ENCODE data around the gene SEMA4D.

The SEMA4D gene

DNA sequence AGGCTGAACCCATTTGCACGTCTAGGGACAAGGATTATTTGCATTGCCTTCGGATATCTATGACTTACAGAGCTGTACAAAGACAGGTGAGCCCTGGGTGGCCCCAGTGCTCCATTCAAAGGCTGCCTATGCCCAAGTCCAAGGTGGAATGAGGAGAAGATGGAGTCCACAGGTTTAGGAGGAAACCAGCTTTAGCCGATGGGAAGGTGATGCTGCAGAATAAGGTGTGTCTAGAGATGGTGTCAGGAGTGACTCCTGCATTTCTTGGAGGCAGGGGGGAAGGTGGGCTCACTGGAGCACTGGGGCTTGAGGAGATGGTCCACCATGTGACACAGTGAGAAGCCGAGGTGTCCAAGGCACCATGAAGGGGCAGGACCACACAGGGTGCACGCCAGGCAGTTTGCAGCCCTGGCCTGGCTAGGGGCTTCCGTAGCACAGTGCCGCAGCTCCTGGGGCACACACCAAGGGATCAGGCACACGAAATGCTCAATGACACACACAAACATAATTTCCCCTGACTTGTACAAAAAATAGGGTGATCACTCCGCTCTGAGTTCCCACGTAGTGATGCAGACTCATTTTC is 32.1 kb downstream of the SEMA4D start:
- no peak for DNase-seq

DNA sequence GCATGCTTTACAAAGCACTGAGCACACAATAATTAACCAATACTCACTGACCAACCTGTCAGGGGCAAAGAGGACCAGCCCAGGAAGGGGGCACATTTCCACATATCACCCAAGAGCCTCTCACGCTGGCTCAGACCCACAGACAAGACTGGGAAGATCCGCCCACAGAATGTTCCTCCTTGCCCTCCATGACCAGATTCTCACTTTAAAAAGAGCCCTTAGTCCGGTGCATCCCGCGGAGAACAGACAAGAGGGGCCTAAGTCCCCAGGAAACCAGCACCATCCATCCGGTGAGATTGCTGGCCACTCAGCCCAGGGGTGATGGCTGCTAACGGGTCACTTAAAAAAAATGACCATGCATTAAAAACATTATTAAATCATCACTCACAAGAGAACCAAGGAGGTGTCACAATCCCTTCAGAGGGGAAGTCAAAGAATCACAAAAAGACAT is 32.9 kb downstream of the SEMA4D start:
- DNase-seq: no peak

DNA sequence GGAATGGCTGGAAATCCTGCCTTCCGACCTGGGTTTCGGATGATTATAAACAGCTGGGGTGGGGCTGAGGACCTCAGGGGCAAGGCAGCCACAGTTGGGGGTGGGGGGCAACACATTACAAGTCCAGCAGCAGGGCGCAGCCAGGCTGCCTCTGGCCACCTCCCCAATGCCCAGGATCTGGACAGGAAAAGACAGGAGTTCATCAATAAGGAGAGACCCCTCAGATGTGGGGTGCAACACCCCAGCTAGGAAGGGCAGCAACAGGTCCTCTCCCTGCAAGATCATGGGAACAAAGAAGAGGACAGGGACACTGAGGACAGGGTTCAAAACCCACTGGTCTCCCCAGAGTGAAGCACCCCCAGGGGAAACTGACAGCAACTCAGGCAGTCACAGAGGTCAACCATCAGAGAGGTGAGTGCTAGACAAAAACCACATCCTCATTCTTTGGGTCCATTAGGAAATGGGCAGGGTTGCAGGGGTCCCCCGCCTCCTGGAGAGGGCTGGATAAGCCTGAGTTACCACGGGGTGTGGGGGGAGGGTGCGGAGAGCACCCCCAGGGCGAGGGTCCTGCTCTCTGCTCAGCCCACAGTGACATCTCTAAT is 33.5 kb downstream of the SEMA4D start:
- no peak for DNase-seq

DNA sequence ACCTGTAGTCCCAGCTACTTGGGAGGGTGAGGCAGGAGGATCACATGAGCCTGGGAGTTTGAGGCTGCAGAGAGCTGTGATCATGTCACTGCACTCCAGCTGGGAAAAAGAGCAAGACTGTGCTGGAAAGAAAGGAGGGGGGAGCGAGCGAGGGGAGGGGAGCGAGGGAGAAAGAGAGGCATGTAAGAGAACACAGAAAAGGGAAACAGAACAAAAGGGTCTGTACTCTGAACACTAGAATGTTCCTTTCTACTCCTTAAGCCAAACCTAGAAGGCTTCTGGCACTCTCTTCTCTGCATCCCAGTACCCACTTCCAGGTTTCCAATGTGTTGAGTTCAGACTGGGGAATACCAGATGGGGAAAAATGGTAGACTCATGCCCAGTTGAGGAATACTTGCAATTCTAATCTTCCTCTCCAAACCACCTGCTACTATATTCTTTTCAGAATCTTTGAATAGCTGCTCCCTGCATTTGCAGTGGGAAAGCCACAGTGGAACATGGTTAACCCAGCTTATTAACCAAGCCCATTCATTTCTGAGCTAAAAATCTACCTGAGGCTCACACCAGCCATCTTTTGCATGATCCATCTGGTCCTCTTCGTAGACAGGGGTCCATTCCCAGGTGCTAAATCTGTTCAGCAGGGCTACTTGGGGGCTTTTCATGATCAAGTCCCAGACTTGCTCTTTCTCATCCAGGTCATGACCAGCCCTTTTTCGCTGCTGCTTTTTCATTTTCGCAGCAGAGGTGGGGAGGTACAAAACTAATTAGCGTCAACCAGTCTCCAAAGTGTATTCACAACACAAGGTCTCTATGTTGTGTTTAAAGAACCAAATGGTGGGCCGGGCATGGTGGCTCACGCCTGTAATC is 34.9 kb downstream of the SEMA4D start:
- no peak for DNase-seq

DNA sequence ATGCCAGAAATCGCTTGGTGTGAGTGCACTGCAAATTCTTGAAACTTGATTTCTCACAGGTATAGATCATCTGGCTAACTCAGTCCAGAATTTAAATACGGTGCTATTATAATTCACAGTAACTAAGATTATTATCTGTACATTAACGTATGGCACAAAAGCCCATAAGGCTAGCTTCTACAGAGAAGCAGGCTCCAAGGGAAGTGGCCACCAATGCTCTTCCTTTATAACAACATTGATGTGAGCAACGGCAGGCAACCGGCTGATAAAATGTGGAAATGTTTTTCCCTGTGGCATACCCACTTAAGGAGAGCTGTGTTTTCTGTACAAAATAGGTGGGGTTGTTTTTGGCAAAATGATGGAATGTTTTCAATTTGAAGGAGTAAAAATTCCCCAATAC is 35.7 kb downstream of the SEMA4D start:
- no peak for DNase-seq

DNA sequence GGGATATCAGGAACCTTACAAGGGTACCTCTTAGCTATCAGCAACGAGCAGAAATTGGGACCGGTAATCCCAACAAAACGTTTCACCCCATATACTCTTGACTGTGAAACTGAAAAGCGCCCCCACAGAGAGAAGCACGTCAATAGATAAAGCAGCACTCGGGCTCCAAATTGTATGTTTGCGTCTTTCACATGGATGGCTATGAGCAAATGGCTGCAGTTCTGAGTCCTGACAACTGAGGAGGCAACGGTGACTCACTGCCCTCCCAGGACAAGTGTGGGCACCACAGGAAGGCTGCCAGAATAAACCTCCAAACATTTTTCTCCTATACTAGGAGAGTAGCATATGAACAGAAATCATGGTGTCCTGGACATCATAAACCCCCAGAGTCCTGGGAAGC is 36.6 kb downstream of the SEMA4D start:
- no peak for DNase-seq

DNA sequence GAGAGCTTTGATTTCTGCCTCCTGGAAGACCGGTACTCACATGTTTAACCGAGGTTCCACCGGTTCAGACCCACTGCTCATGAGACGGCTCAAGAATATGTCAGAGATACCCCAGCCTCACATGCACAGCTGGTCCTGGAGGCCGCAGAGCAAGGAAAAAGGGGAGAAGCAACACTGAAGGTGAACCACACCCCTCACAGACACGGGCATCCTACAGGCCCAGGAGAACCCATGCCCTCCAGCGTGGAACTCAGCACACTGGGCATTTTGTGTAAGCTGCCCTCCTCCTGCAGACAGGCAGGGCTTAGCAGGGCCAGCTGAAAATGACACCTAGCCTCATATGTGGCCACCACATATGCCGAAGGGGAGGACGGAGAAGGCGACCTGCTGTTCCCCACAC is 37.4 kb downstream of the SEMA4D start:
- DNase-seq: no peak

DNA sequence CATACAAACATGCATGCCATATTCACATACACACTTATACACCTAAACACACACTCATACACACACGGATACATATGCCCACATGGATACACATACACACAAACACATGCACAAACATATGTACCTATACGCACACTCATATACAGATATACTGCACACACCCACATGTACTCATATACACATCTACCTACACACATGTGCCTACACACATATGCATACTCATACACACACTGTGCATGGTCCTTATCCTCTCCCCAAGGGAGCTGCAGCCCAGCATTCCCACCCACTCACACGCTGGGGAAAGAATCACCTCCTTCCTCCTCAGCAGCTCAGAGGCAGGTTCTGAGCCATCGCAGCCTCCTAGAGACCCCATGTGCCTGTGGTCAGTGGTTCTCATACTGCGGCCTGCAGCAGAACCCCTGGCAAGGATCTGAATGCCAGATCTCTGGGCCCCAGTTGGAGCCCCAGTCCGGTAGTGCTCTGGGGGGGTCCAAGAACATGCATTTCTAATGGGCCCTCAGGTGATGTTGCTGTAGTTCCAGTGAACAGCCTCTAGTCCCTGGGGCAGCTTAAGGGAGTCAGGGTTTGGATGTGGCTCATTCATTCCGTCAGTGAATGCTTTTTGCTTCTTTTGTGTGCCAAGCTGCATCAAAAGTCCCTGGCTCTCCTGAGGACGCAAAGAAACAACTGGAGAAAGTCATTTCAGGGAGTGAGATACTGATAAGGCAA is 39.0 kb downstream of the SEMA4D start:
- DNase-seq: no peak

DNA sequence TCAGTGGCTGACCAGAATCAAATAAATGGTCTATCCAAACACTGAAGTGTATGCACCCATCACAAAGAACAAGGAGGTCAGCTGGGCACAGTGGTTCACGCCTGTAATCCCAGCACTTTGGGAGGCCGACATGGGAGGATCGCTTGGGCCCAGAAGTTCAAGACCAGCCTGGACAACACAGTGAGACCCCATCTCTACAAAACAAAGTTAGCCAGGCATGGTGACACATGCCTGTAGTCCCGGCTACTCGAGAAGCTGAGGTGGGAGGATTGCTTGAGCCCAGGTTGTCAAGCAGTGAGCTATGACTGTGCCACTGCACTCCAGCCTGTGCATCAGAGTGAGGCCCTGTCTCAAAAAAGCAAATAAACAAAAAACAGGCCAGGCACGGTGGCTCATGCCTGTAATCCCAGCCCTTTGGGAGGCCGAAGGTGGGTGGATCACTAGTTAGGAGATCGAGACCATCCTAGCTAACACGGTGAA is 40.5 kb downstream of the SEMA4D start:
- DNase-seq: no peak

DNA sequence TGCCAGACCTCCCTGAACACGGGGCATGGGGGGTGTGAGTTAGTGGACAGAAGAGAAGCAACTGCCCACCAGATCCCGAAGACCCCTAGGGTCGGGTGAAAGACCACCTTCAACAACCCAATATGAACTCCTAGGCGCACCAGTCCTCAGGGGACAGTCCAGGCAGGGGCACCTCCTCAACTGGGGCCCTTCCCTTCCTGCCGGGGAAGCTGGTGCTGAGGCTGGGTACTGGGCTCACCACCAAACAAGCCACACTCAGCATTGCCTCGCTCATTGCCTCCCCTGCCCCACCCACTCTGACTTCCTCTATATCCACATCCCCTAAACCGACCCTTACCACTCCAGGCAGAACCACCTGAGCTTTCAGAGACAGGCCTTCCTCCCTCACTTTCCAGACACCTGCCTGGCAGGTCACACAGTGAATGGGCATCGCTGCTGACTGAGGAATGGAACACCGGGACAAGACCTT is 42.5 kb downstream of the SEMA4D start:
- DNase-seq: no peak

DNA sequence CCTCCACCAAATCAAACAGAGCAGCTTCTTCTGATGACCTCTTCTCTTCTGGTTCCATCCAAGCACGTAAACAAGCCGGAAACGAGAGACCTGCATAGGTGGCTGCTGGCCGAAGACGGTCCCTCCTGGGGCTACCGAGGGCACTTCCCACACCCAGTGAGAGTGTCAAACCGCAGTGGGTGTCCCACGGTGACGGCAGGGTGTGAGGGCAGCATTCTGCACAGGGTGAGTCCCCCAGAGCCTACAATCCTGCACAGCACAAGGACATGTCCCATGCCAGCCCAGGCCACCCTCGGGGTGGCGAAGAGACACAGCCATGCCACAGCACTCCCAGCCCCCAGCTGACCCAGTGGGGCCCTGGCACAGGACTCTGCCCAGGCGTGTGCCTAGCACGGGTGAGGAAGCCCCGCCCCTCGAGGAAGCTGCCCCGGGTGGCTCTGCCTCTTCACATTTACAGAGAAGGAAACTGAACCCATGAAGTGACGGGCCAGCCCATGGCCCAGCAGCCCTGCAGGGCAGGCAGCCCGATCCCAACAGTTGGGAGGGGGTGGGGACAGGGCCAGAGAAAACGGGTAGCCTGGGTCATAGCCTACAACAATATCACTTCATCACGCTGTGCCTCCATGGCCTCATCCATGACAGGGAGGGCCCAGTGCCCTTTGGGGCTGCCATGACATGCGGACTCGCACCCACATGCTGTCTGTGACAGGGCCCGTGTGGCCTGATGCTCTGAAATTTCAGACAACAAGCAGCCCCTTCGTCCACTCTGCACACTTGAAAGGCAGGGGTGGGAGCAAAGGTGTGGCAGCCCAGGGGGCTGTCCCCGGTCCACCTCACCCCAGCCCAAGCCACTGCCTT is 43.2 kb downstream of the SEMA4D start:
- no peak for DNase-seq

DNA sequence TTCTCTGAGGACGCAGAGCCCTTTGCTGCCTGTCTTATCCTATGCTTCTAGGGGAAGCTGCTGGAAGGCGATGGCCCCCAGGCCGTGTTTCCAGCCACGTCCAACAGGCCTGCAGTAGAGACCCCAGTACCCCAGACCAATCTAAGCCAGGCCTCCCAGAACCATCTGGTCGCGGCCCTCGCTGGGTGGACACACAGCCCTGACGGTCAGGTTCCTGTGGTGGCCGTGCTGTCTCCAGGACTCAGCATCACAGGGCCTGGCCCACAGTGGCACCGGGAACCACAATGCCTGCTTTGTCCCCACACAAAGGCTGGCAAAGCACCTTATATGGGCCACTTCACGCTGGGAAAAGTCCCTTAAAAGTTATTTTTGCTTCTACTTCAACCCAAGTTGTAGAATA is 44.5 kb downstream of the SEMA4D start:
- no peak for DNase-seq

DNA sequence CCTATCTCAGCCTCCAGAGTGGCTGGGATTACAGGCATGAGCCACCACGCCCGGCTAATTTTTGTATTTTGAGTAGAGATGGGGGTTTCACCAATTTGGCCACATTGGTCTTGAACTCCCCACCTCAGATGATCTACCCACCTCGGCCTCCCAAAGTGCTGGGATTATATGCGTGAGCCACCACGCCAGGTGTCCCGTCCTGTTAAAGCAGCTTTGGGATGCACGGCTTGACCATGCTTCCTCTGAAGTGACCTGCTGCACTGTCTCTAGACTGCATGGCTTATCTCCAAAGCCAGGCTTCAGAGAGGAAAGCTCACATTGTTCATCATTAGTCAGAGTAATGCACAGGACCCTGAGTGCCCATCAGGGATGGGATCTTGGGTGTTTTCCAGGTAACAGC is 45.4 kb downstream of the SEMA4D start:
- DNase-seq: no peak

DNA sequence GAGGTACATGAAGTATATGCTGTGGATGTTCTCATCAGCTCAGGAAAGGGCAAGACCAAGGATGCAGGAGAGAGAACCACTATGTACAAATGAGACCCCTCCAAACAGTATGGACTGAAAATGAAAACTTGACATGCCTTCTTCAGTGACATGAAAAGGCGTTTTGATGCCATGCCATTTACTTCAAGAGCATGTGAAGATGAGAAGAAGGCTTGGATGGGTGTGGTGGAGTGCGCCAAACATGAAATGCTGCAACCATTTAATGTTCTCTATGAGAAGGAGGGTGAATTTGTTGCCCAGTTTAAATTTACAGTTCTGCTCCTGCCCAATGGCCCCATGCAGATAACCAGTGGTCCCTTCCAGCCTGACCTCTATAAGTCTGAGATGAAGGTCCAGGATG is 47.7 kb downstream of the SEMA4D start:
- DNase-seq: no peak

DNA sequence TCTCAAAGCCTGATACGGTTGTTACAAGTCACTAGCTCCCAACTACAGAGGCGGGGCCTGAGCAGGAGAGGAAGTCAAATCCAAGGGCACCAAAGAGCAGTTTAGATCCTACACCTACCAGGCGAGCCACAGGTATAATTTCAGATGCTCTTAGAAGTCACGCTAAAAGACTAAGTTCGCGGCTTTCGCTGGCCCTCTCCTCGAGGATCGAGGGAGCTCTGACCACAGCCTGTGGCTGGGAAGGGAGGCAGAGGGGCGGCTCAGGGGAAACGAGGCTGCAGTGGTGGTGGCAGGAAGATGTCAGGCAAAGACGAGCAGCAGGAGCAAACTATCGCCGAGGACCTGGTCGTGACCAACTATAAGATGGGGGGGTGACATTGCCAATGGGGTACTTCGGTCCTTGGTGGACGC is 48.6 kb downstream of the SEMA4D start:
- no peak for DNase-seq

DNA sequence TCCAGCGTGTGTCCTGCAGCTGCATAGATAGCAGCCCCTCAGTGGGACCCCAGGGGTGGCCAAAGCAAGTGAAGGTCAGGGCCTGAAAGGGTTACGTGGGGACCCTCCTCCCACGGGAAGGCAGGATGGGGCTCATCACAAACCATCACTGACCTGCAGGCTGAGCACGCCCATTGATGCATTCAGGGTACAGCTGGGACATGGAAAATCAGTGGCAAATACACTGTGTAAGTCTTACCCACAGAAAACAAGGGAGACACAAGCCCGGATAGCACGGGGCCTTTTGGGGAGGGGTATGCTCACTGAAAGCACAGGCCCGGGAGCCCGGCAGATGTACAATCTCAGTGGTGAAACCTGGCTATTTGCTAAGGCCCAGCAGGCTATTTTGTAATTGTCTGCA is 49.1 kb downstream of the SEMA4D start:
- DNase-seq: no peak

DNA sequence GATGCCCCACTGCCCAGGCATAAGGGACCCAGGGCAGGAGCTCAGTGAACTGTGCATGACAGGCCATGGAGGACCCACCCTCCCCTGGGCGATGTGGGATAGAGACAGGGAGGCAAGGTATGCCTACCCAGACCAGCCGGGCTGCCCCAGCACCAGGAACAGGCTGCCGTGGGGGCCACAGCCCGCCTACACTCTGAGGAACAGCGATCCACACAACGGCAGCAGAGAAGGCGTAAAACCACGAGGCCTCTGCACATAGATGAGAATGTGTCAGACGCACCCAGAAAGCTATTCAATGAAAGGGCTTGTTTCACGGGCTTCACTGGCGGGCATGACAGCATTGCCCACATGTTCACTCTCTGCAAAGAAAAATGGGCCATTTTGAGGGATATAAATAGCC is 49.5 kb downstream of the SEMA4D start:
- no peak for DNase-seq

DNA sequence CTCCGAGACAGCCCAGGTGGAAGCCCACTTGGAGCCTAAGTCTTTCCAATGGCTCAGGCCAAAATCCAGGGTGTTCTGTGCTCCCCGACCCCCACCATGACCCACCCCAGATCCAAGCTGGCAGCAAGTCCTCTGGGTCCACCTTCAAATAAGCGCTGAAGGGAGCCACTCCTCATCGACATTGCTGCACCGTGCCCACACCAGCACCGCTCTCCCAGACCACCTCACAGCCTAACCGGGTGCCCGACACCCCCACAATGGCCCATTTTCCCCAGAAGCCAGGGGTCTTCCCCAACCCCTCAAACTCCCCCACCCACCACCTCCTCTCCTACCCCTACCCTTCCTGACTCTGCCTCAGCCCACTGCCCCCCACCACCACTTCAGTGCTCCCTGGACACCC is 50.5 kb downstream of the SEMA4D start:
- no peak for DNase-seq

DNA sequence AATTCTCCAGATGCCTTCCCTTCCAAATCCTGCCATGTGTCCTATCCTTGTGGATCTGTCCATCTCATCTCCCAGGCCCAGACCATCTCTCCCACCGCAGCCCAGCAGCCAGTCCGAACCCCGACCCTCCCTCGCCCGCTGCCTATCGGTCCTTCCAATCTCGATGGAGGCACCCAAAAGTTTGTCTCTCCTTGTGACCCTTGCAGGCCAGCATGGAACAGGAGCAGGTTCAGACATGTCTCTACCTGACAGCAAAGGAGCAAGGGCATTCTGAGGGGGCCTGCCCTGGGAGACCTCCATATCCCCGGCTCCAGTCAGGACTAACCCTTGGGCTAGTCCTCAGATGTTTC is 51.0 kb downstream of the SEMA4D start:
- no peak for DNase-seq

DNA sequence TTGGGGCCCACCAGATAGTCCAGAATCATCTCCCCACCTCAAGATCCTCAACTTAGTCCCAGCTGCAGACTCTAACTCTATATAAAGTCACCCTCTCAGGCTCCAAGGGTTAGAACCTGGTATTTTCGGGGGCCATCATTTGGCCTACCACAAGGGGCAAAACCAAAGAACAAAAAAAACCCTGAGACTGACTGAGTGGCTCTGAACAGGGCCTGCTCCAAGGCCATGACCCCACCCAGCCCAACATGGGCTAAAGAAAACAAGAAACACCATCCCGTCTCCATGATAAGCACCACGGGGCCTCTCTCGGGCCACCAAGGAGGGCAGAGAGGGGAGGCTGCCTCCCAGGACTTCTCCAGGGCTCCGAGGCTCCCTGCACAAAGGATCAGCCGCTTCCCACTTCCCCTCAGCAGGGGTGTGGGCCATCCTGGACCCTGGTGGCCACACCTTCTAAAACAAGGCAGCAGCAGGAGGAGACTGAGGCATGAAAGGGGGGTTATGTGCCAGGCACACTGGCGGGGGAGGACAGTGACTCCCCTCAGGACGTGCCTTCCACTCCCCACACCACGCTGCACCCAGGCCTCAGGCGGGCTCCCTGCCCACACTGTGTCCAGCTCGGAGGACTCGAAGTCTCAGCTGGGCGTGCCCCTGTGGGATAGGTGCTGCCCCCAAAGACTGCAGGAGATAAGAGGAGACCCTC is 51.5 kb downstream of the SEMA4D start:
- no peak for DNase-seq

DNA sequence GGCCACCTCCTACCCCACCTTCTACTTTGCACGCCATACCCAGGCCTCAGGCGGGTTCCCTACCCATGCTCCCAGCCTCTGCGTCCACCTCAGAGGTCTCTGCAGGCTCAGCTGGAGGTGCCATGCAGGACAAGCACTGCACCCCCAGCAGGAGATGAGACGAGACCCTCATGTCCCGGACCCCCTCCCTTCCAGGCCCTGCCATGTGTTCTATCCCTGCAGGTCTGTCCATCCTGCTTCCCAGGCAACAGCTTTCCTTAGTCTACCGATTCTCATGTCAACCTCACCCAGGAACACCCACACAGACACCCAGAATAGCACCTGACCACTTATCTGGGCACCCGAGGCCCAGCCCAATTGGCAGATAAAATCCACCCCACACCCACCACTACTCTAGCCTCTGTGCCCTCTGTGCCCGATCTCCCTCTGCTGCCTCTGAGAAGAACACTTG is 52.1 kb downstream of the SEMA4D start:
- DNase-seq: no peak
